SK-N-SH treated with all-trans-retinoic acid at 6 μM for 48 hours (cell line): ENCODE data around the gene RNFT2.

ENCODE experiments used
- CREB5 ChIP-seq: fragments of 250-450 bp; sonication (Bioruptor Pico); IDR thresholded peaks from 2 replicates; pipeline ENCODE4 v1.5.1; 2020; ENCODE audit warnings: low read depth, mild to moderate bottlenecking, moderate library complexity
- ZNF8 ChIP-seq: fragments of 450-650 bp; formaldehyde crosslinking; IDR thresholded peaks from 2 replicates; pipeline ENCODE4 v1.5.0; 2020; ENCODE audit warnings: mild to moderate bottlenecking, moderate library complexity

- no peak for TF ChIP-seq ZNF8
- TF ChIP-seq CREB5 (CRISPR knock-in tag), result no peak
These were observed 61.8 kb downstream of the RNFT2 start for GRCh38 chr12:116799955-116800354.
